ENCODE results near the gene TBC1D4.

TBC1D4 gene

GRCh38 chr13:75391432-75392100 is 90.4 kb downstream of the TBC1D4 start:
- DNase-seq, result no peak
- TF ChIP-seq POLR2A (IDR thresholded peaks at IDR 0.05; ENCODE audit: low read length) (no peak), GATA1 (IDR thresholded peaks at IDR 0.05; ENCODE audit: low read depth, low read length) (no peak)

- DNase-seq, result no peak
- TF ChIP-seq POLR2A (IDR thresholded peaks at IDR 0.05; ENCODE audit: low read length), result no peak
- no peak for TF ChIP-seq GATA1 (IDR thresholded peaks at IDR 0.05; ENCODE audit: low read depth, low read length)
Observed at GRCh38 chr13:75390229-75390628, 91.7 kb downstream of the TBC1D4 start.

- TF ChIP-seq GATA1 (IDR thresholded peaks at IDR 0.05; ENCODE audit: low read depth, low read length) (no peak), POLR2A (IDR thresholded peaks at IDR 0.05; ENCODE audit: low read length) (no peak)
- DNase-seq, result peak in 1 of 2 experiments; percentile 31
Observed at GRCh38 chr13:75385708-75386083, 96.3 kb downstream of the TBC1D4 start.

- TF ChIP-seq GATA1 (IDR thresholded peaks at IDR 0.05; ENCODE audit: low read depth, low read length) (no peak), POLR2A (IDR thresholded peaks at IDR 0.05; ENCODE audit: low read length) (no peak)
- DNase-seq, result peak in 1 of 2 experiments; percentile 30
Observed at GRCh38 chr13:75384879-75385707, 96.9 kb downstream of the TBC1D4 start.

GRCh38 chr13:75383064-75383715 is 98.8 kb downstream of the TBC1D4 start:
- no peak for DNase-seq
- no peak for TF ChIP-seq GATA1 (IDR thresholded peaks at IDR 0.05; ENCODE audit: low read depth, low read length)
- TF ChIP-seq POLR2A (IDR thresholded peaks at IDR 0.05; ENCODE audit: low read length), result no peak

GRCh38 chr13:75378301-75378700 is 103.7 kb downstream of the TBC1D4 start:
- TF ChIP-seq POLR2A (IDR thresholded peaks at IDR 0.05; ENCODE audit: low read length) (no peak), GATA1 (IDR thresholded peaks at IDR 0.05; ENCODE audit: low read depth, low read length) (no peak)
- no peak for DNase-seq

- no peak for DNase-seq
- TF ChIP-seq POLR2A (IDR thresholded peaks at IDR 0.05; ENCODE audit: low read length), result no peak
- TF ChIP-seq GATA1 (IDR thresholded peaks at IDR 0.05; ENCODE audit: low read depth, low read length), result no peak
Observed at GRCh38 chr13:75376792-75377402, 105.1 kb downstream of the TBC1D4 start.

GRCh38 chr13:75375329-75375728 is 106.6 kb downstream of the TBC1D4 start:
- no peak for DNase-seq
- TF ChIP-seq POLR2A (IDR thresholded peaks at IDR 0.05; ENCODE audit: low read length) (no peak), GATA1 (IDR thresholded peaks at IDR 0.05; ENCODE audit: low read depth, low read length) (no peak)

- DNase-seq, result no peak
- TF ChIP-seq POLR2A (IDR thresholded peaks at IDR 0.05; ENCODE audit: low read length) (no peak), GATA1 (IDR thresholded peaks at IDR 0.05; ENCODE audit: low read depth, low read length) (no peak)
Observed at GRCh38 chr13:75373988-75374387, 108.0 kb downstream of the TBC1D4 start.

- peak; percentile 45 to 55 for DNase-seq
- TF ChIP-seq GATA1 (IDR thresholded peaks at IDR 0.05; ENCODE audit: low read depth, low read length) (no peak), POLR2A (IDR thresholded peaks at IDR 0.05; ENCODE audit: low read length) (no peak)
Observed at GRCh38 chr13:75372923-75373841, 108.8 kb downstream of the TBC1D4 start.

- TF ChIP-seq GATA1 (IDR thresholded peaks at IDR 0.05; ENCODE audit: low read depth, low read length), result no peak
- no peak for TF ChIP-seq POLR2A (IDR thresholded peaks at IDR 0.05; ENCODE audit: low read length)
- DNase-seq, result peak; percentile 62 to 69
Observed at GRCh38 chr13:75372517-75372916, 109.5 kb downstream of the TBC1D4 start.

- no peak for DNase-seq
- TF ChIP-seq GATA1 (IDR thresholded peaks at IDR 0.05; ENCODE audit: low read depth, low read length) (no peak), POLR2A (IDR thresholded peaks at IDR 0.05; ENCODE audit: low read length) (no peak)
Observed at GRCh38 chr13:75371203-75371602, 110.8 kb downstream of the TBC1D4 start.

GRCh38 chr13:75370774-75371173 is 111.2 kb downstream of the TBC1D4 start:
- TF ChIP-seq POLR2A (IDR thresholded peaks at IDR 0.05; ENCODE audit: low read length) (no peak), GATA1 (IDR thresholded peaks at IDR 0.05; ENCODE audit: low read depth, low read length) (no peak)
- DNase-seq, result peak in 1 of 2 experiments; percentile 8

Measured in erythroblast (primary cell).